Small intestine (tissue), 7 donors: ENCODE measurements around the gene CELA1. TPM values are rescaled to one million over a fixed set of nuclear protein-coding genes. Genes with fewer than 3 reads are reported as not detected.
"Not testable (repeated sequence)": the region's sequence is repeated elsewhere in the genome, so short reads cannot be mapped to it uniquely, and the experiment has no call there.

ENCODE experiments used
- DNase-seq, 2 donors: peaks; one replicate each; pipeline versions ENCODE4 v3.0.0 to v3.0.0-alpha.2; 2013
- FAIRE-seq: peaks from 2 replicates; lab custom pipeline; 2012; peaks lifted over from hg19 to GRCh38; lab: Jason Lieb, UNC
- H3K27ac ChIP-seq, 3 donors: one replicate each; pipeline ENCODE4 v1.5.1; 2013; ENCODE audit warnings: low read length in 2 of 3, mild to moderate bottlenecking in 2 of 3, control low read depth in 1 of 3, inconsistent platforms in 1 of 3, low read depth in 1 of 3, moderate library complexity in 1 of 3
- H3K27me3 ChIP-seq, 3 donors: one replicate each; pipeline ENCODE4 v1.6.1; 2013; ENCODE audit warnings: low read length in 3 of 3, inconsistent platforms in 1 of 3; ENCODE audit not compliant: control insufficient read depth in 3 of 3, insufficient read depth in 3 of 3
- H3K36me3 ChIP-seq, 3 donors: one replicate each; pipeline ENCODE4 v1.6.1; 2013; ENCODE audit warnings: low read length in 3 of 3, inconsistent platforms in 1 of 3, low read depth in 1 of 3, mild to moderate bottlenecking in 1 of 3, moderate library complexity in 1 of 3; ENCODE audit not compliant: control insufficient read depth in 3 of 3, insufficient read depth in 2 of 3
- H3K4me1 ChIP-seq, 3 donors: one replicate each; pipeline ENCODE4 v1.6.1; 2013; ENCODE audit warnings: low read length in 2 of 3, inconsistent platforms in 1 of 3, low read depth in 1 of 3, mild to moderate bottlenecking in 1 of 3, moderate library complexity in 1 of 3; ENCODE audit not compliant: control insufficient read depth in 3 of 3, insufficient read depth in 2 of 3
- H3K4me3 ChIP-seq, 3 donors: one replicate each; pipeline ENCODE4 v1.5.1; 2013; ENCODE audit warnings: low read length in 3 of 3, control low read depth in 1 of 3, inconsistent platforms in 1 of 3, low read depth in 1 of 3, mild to moderate bottlenecking in 1 of 3, moderate library complexity in 1 of 3
- H3K9me3 ChIP-seq, 2 donors: one replicate each; pipeline ENCODE4 v1.6.1; 2013; ENCODE audit warnings: low read depth in 1 of 2, low read length in 1 of 2; ENCODE audit not compliant: control insufficient read depth in 2 of 2, insufficient read depth in 1 of 2
- WGBS, 3 donors: extraction: QIAGEN DNeasy Blood & Tissue Kit; methylation state at CpG; one replicate each; pipeline ENCODE4 v1.1.7; 2013; 5-methylcytosine and 5-hydroxymethylcytosine counted together
- polyA plus RNA-seq, 4 donors: library from polyadenylated mRNA; stranded (reverse) in 3 of 4; unstranded in 1 of 4; fragments of 200-250 nt in 3 of 4; fragments of 120-200 nt in 1 of 4; gene quantifications; one replicate each; pipeline versions ENCODE4 v1.2.1 to v1.2.3, GENCODE V29; 2013
- donor health status: healthy with polysubstance abuse.
- donor health status: control.
- donor health status: control.
- donor health status: Bipolar disorder and iron deficiency.
- donor health status: healthy.

The CELA1 gene
- polyA plus RNA-seq, 4 donors, result 0.09 TPM; not detected in 3

- Histone ChIP-seq H3K27me3 (no peaks in the 10 kb centered on the region), H3K9me3 (no peaks in the 10 kb centered on the region), H3K4me1 (peaks cover 0 to 15% (median 4%) of the 10 kb centered on the region in 3 donors), H3K27ac (no peak overlapping the region), H3K4me3 (no peak overlapping the region), H3K36me3 (no peaks in the 10 kb centered on the region)
- no peak for DNase-seq
- 85 to 96% (median 88%) methylated on average over 5 of the region's 5 CpGs for WGBS, 3 donors
- no peak for FAIRE-seq
Observed at GRCh38 chr12:51306507-51306906, 40.0 kb downstream of the CELA1 start.

GRCh38 chr12:51300768-51301167, 45.7 kb downstream of the CELA1 start:
- not testable (repeated sequence) for FAIRE-seq, H3K27ac ChIP-seq, H3K9me3 ChIP-seq, DNase-seq, H3K4me3 ChIP-seq, H3K4me1 ChIP-seq, H3K27me3 ChIP-seq, H3K36me3 ChIP-seq
- 91% methylated on average over 10 of the region's 10 CpGs for WGBS, 3 donors

- no peaks in the 10 kb centered on the region for H3K4me1 ChIP-seq
- FAIRE-seq, result no peak
- 82 to 89% (median 86%) methylated on average over 5 of the region's 5 CpGs for whole genome bisulfite sequencing, 3 donors
Observed at GRCh38 chr12:51295651-51296050, 50.8 kb downstream of the CELA1 start.

GRCh38 chr12:51294097-51294496, 52.4 kb downstream of the CELA1 start:
- not testable (repeated sequence) for FAIRE-seq

More at GRCh38 chr12:51295651-51296050, 50.8 kb downstream of the CELA1 start:
- Histone ChIP-seq H3K27me3 (no peaks in the 10 kb centered on the region), H3K4me3 (no peak overlapping the region), H3K9me3 (no peaks in the 10 kb centered on the region), H3K27ac (no peak overlapping the region), H3K36me3 (peaks cover 0 to 2% (median 0%) of the 10 kb centered on the region in 3 donors)
- no peak for DNase-seq

GRCh38 chr12:51293696-51294095, 52.8 kb downstream of the CELA1 start:
- no peaks in the 10 kb centered on the region for H3K4me1 ChIP-seq
- FAIRE-seq (no peak), DNase-seq (no peak)
- H3K27ac ChIP-seq, result no peak overlapping the region
- no peak overlapping the region for H3K4me3 ChIP-seq
- H3K9me3 ChIP-seq, result no peaks in the 10 kb centered on the region
- H3K36me3 ChIP-seq, result no peaks in the 10 kb centered on the region
- no peaks in the 10 kb centered on the region for H3K27me3 ChIP-seq

More at GRCh38 chr12:51294097-51294496, 52.4 kb downstream of the CELA1 start:
- H3K9me3 ChIP-seq, DNase-seq, H3K27ac ChIP-seq, H3K4me3 ChIP-seq, H3K36me3 ChIP-seq, H3K4me1 ChIP-seq, H3K27me3 ChIP-seq: not testable (repeated sequence)
- 77 to 88% (median 82%) methylated on average over 9 to 10 of the region's 10 CpGs for WGBS, 3 donors

- FAIRE-seq, result not testable (repeated sequence)
Observed at GRCh38 chr12:51291603-51292513, 54.6 kb downstream of the CELA1 start.

GRCh38 chr12:51285843-51286242, 60.6 kb downstream of the CELA1 start:
- H3K27ac ChIP-seq, result no peak overlapping the region
- DNase-seq (no peak), FAIRE-seq (no peak)
- H3K9me3 ChIP-seq, result no peaks in the 10 kb centered on the region
- WGBS, 3 donors, result 38 to 69% (median 62%) methylated on average over 1 of the region's 1 CpG
- H3K4me1 ChIP-seq, result no peaks in the 10 kb centered on the region
- no peak overlapping the region for H3K4me3 ChIP-seq
- no peaks in the 10 kb centered on the region for H3K36me3 ChIP-seq
- no peaks in the 10 kb centered on the region for H3K27me3 ChIP-seq

More at GRCh38 chr12:51291603-51292513, 54.6 kb downstream of the CELA1 start:
- not testable (repeated sequence) for H3K4me3 ChIP-seq, H3K27ac ChIP-seq, H3K36me3 ChIP-seq, H3K9me3 ChIP-seq, H3K27me3 ChIP-seq, H3K4me1 ChIP-seq
- 37 to 79% (median 45%) methylated on average over 9 of the region's 9 CpGs for WGBS, 3 donors
- DNase-seq, result peak; percentile 24 to 87

GRCh38 chr12:51281202-51281924, 65.1 kb downstream of the CELA1 start:
- Histone ChIP-seq H3K4me3 (no peak overlapping the region), H3K9me3 (no peaks in the 10 kb centered on the region), H3K27me3 (no peaks in the 10 kb centered on the region), H3K27ac (no peak overlapping the region), H3K4me1 (no peaks in the 10 kb centered on the region), H3K36me3 (no peaks in the 10 kb centered on the region)
- 86 to 94% (median 86%) methylated on average over 4 of the region's 4 CpGs for WGBS, 3 donors
- DNase-seq (no peak), FAIRE-seq (no peak)
